ENCODE measurements around the gene LSR. TPM values are rescaled to one million over a fixed set of nuclear protein-coding genes. Genes with fewer than 3 reads are reported as not detected.

The LSR gene
- total RNA-seq, 1 donor from 2014 or later = 18.1 TPM

- peaks cover 15% of the 10 kb centered on the region for H3K36me3 Mint-ChIP-seq (ENCODE audit: low read depth, unreplicated experiment)
- no peaks in the 10 kb centered on the region for H3K27me3 Mint-ChIP-seq (ENCODE audit: low read depth, unreplicated experiment)
- peak overlapping the region; percentile 30 for H3K4me3 Mint-ChIP-seq (ENCODE audit: unreplicated experiment)
- Histone ChIP-seq H3K79me2 (ENCODE audit: insufficient read depth, low read length) (peaks cover 12% of the 10 kb centered on the region), H3K36me3 (ENCODE audit: insufficient read depth, low read length) (peaks cover 15% of the 10 kb centered on the region), H4K20me1 (ENCODE audit: insufficient read depth, low read length) (peaks cover 26% of the 10 kb centered on the region), H3K4me3 (ENCODE audit: insufficient read depth, low read depth, low read length) (no peak overlapping the region), H3K27me3 (ENCODE audit: insufficient read depth, low read length) (no peaks in the 10 kb centered on the region), H3K9me3 (ENCODE audit: insufficient read depth, low read depth, low read length) (no peaks in the 10 kb centered on the region), H3K9ac (ENCODE audit: low read length) (no peak overlapping the region), H3K27ac (ENCODE audit: low read depth, low read length) (no peak overlapping the region), H2AFZ (ENCODE audit: low read depth, low read length) (no peak overlapping the region), H3K4me1 (ENCODE audit: insufficient read depth, low read length) (no peaks in the 10 kb centered on the region), H3K4me2 (ENCODE audit: low read length) (no peak overlapping the region)
- TF ChIP-seq EZH2 (IDR thresholded peaks at IDR 0.05; ENCODE audit: insufficient read depth, low read length) = no peak
- no peak for TF ChIP-seq CTCF (IDR thresholded peaks at IDR 0.05; ENCODE audit: insufficient read depth, low read depth, low read length)
- FAIRE-seq (no peak), DNase-seq (ENCODE audit: low read depth) (no peak)
- no peaks in the 10 kb centered on the region for H3K4me1 Mint-ChIP-seq (ENCODE audit: low read depth, unreplicated experiment)
- no peak overlapping the region for H3K27ac Mint-ChIP-seq (ENCODE audit: unreplicated experiment)
- H3K9me3 Mint-ChIP-seq (ENCODE audit: unreplicated experiment) = no peaks in the 10 kb centered on the region
Observed at GRCh38 chr19:35272954-35273649, 24.3 kb downstream of the LSR start.

GRCh38 chr19:35273686-35274259 is 25.0 kb downstream of the LSR start:
- H3K9me3 Mint-ChIP-seq (ENCODE audit: unreplicated experiment) = no peaks in the 10 kb centered on the region
- H3K27ac Mint-ChIP-seq (ENCODE audit: unreplicated experiment) = no peak overlapping the region
- H3K4me3 ChIP-seq (ENCODE audit: insufficient read depth, low read depth, low read length) = no peak overlapping the region
- no peaks in the 10 kb centered on the region for H3K9me3 ChIP-seq (ENCODE audit: insufficient read depth, low read depth, low read length)
- H3K27me3 ChIP-seq (ENCODE audit: insufficient read depth, low read length) = no peaks in the 10 kb centered on the region
- H3K4me1 Mint-ChIP-seq (ENCODE audit: low read depth, unreplicated experiment) = no peaks in the 10 kb centered on the region
- H3K4me2 ChIP-seq (ENCODE audit: low read length) = no peak overlapping the region
- no peaks in the 10 kb centered on the region for H3K4me1 ChIP-seq (ENCODE audit: insufficient read depth, low read length)
- TF ChIP-seq EZH2 (IDR thresholded peaks at IDR 0.05; ENCODE audit: insufficient read depth, low read length) = no peak
- TF ChIP-seq CTCF (IDR thresholded peaks at IDR 0.05; ENCODE audit: insufficient read depth, low read depth, low read length) = no peak
- no peaks in the 10 kb centered on the region for H3K27me3 Mint-ChIP-seq (ENCODE audit: low read depth, unreplicated experiment)
- peaks cover 15% of the 10 kb centered on the region for H3K36me3 ChIP-seq (ENCODE audit: insufficient read depth, low read length)
- no peak overlapping the region for H3K27ac ChIP-seq (ENCODE audit: low read depth, low read length)
- FAIRE-seq (no peak), DNase-seq (ENCODE audit: low read depth) (no peak)
- H3K79me2 ChIP-seq (ENCODE audit: insufficient read depth, low read length) = peaks cover 12% of the 10 kb centered on the region
- H4K20me1 ChIP-seq (ENCODE audit: insufficient read depth, low read length) = peaks cover 26% of the 10 kb centered on the region
- H2AFZ ChIP-seq (ENCODE audit: low read depth, low read length) = no peak overlapping the region
- peaks cover 15% of the 10 kb centered on the region for H3K36me3 Mint-ChIP-seq (ENCODE audit: low read depth, unreplicated experiment)
- no peak overlapping the region for H3K4me3 Mint-ChIP-seq (ENCODE audit: unreplicated experiment)
- H3K9ac ChIP-seq (ENCODE audit: low read length) = no peak overlapping the region

GRCh38 chr19:35274323-35274722 is 25.5 kb downstream of the LSR start:
- peaks cover 12% of the 10 kb centered on the region for H3K79me2 ChIP-seq (ENCODE audit: insufficient read depth, low read length)
- Mint-ChIP-seq H3K27ac (ENCODE audit: unreplicated experiment) (no peak overlapping the region), H3K4me1 (ENCODE audit: low read depth, unreplicated experiment) (no peaks in the 10 kb centered on the region), H3K27me3 (ENCODE audit: low read depth, unreplicated experiment) (no peaks in the 10 kb centered on the region), H3K4me3 (ENCODE audit: unreplicated experiment) (no peak overlapping the region), H3K36me3 (ENCODE audit: low read depth, unreplicated experiment) (peaks cover 15% of the 10 kb centered on the region), H3K9me3 (ENCODE audit: unreplicated experiment) (no peaks in the 10 kb centered on the region)
- H2AFZ ChIP-seq (ENCODE audit: low read depth, low read length) = no peak overlapping the region
- no peak for DNase-seq (ENCODE audit: low read depth)
- H3K36me3 ChIP-seq (ENCODE audit: insufficient read depth, low read length) = peaks cover 15% of the 10 kb centered on the region
- FAIRE-seq = no peak
- H3K27me3 ChIP-seq (ENCODE audit: insufficient read depth, low read length) = no peaks in the 10 kb centered on the region
- TF ChIP-seq EZH2 (IDR thresholded peaks at IDR 0.05; ENCODE audit: insufficient read depth, low read length) (no peak), CTCF (IDR thresholded peaks at IDR 0.05; ENCODE audit: insufficient read depth, low read depth, low read length) (no peak)
- H3K4me3 ChIP-seq (ENCODE audit: insufficient read depth, low read depth, low read length) = no peak overlapping the region
- H3K4me1 ChIP-seq (ENCODE audit: insufficient read depth, low read length) = no peaks in the 10 kb centered on the region
- no peaks in the 10 kb centered on the region for H3K9me3 ChIP-seq (ENCODE audit: insufficient read depth, low read depth, low read length)
- H3K9ac ChIP-seq (ENCODE audit: low read length) = no peak overlapping the region
- peaks cover 26% of the 10 kb centered on the region for H4K20me1 ChIP-seq (ENCODE audit: insufficient read depth, low read length)
- H3K4me2 ChIP-seq (ENCODE audit: low read length) = no peak overlapping the region
- H3K27ac ChIP-seq (ENCODE audit: low read depth, low read length) = no peak overlapping the region
